GM18861 (cell line): Measurements from ENCODE around the gene GJD2.

Experiments
- ATAC-seq: cut with Tn5 transposase; IDR thresholded peaks from one replicate; pipeline ENCODE4 v1.9.1; 2021; ENCODE audit not compliant: unreplicated experiment

GJD2 gene

GRCh38 chr15:34726406-34727100 is 28.2 kb downstream of the GJD2 start:
- ATAC-seq, result no peak

- ATAC-seq, result no peak
These were observed 29.2 kb downstream of the GJD2 start for GRCh38 chr15:34725556-34725955.

- ATAC-seq, result no peak
These were observed 30.3 kb downstream of the GJD2 start for GRCh38 chr15:34724481-34724880.

GRCh38 chr15:34722439-34722836 is 32.4 kb downstream of the GJD2 start:
- no peak for ATAC-seq

- ATAC-seq, result no peak
These were observed 32.9 kb downstream of the GJD2 start for GRCh38 chr15:34721802-34722438.

- no peak for ATAC-seq
These were observed 33.5 kb downstream of the GJD2 start for GRCh38 chr15:34721157-34721801.

GRCh38 chr15:34719695-34720094 is 35.1 kb downstream of the GJD2 start:
- no peak for ATAC-seq

GRCh38 chr15:34718681-34719665 is 35.8 kb downstream of the GJD2 start:
- no peak for ATAC-seq

GRCh38 chr15:34717729-34718128 is 37.1 kb downstream of the GJD2 start:
- no peak for ATAC-seq

GRCh38 chr15:34716111-34716510 is 38.7 kb downstream of the GJD2 start:
- ATAC-seq, result no peak

- no peak for ATAC-seq
These were observed 40.2 kb downstream of the GJD2 start for GRCh38 chr15:34714476-34715121.

GRCh38 chr15:34713635-34714034 is 41.2 kb downstream of the GJD2 start:
- ATAC-seq, result no peak

GRCh38 chr15:34709866-34710265 is 44.9 kb downstream of the GJD2 start:
- no peak for ATAC-seq

- ATAC-seq, result no peak
These were observed 46.4 kb downstream of the GJD2 start for GRCh38 chr15:34708422-34708821.

GRCh38 chr15:34701536-34701935 is 53.3 kb downstream of the GJD2 start:
- no peak for ATAC-seq
